Left colon (tissue), 2 donors: ENCODE results near the gene C4orf50. TPM values are rescaled to one million over a fixed set of nuclear protein-coding genes. Genes with fewer than 3 reads are reported as not detected.

ENCODE experiments used
- ATAC-seq: fragments of 200-7000 bp; cut with Tn5 transposase; one replicate; pipeline ENCODE4 v1.9.1; 2020; ENCODE audit warnings: mild to moderate bottlenecking, moderate library complexity
- DNase-seq, 2 donors: peaks; one replicate each; pipeline ENCODE4 v3.0.0-alpha.2; 2020
- intact Hi-C, 2 donors: fragments of 100-400 bp; cut with DNase I in 1 of 2; cut with micrococcal nuclease in 1 of 2; formaldehyde crosslinking; loops; one replicate each; pipeline versions ENCODE4 v1.11.2 to v1.14.0; 2022; cut with DNase I, micrococcal nuclease
- total RNA-seq, 2 donors: library from RNA; stranded (reverse); fragmentation: NEBNext Ultra II Directional; extraction: Animal tissue kit (Norgen Biotek cat#: 25700); gene quantifications; one replicate each; pipeline ENCODE4 v1.2.1, GENCODE V29; 2021
- donor health status: DM: no; HTN: no; CAD: no.
- donor health status: DM: yes; HTN: yes; CAD: no.

The C4orf50 gene
- total RNA-seq, 2 donors from 2014 or later = 0.09 TPM; not detected in 1

- DNase-seq (no peak), ATAC-seq (no peak)
- intact Hi-C loops = no loop called here
Observed at GRCh38 chr4:6046526-6047129, 28.4 kb upstream of the C4orf50 start.

- DNase-seq (no peak), ATAC-seq (no peak)
- intact Hi-C loops = no loop called here
Observed at GRCh38 chr4:6044805-6045204, 26.6 kb upstream of the C4orf50 start.

DNA sequence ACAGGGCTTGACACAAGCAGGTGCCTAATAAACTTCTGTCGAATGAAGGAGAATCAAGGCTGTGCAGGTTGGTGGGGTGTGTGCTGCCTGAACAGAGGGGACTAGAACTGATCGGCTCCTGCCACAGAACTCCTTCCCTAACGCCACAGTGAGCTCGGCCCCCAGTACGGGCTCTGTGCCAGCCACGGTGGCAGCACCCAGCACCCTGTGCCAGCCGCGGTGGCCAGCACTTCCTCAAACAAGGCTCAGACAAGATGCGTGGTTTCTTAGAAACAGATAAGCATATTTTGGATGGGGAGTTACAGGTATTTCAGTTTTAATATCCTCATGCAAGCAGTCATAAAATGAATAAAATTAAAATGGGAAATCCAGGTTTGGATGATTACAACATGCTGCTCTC is 26.0 kb upstream of the C4orf50 start:
- DNase-seq = no peak
- no peak for ATAC-seq
- intact Hi-C loops = no loop called here

DNA sequence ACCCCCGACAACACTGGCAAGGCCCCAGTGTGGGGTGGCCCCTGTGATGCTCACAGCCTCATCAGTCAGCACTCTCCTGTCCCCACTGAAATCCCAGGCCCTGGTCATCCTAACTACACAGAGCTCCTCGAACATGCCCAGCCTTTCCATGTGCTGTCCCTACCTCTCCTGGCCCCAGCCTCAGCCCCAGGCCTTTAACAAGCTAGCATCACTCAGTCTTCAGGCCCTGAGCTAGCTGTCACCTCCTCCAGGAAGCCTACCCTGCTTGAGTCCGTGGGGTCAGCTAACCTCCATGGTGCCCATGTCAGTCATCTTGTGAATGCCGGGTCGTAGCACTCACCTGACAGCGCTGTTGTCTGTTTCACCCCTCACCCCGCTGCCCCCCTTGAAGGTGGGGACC is 25.6 kb upstream of the C4orf50 start:
- ATAC-seq = no peak
- DNase-seq = no peak
- intact Hi-C loops = no loop called here

DNA sequence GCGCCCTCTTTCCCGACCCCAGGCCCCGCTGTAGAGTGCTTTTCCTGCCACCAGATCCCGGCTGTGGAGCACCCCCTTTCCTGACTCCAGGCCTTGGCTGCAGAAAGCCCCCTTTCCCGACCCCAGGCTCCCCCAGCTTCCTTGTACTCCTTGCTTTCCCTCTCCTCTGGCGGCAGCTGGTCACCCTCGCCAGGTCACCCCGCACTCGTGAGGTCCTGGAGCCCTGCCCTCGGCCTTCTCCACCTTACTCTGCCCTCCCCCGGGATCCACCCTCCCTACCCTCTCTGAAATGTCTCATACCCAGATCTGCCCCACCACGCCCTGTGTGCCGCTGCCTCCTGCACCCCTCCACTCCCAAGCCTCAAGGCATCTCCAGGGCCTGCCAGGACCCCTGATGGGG is 25.0 kb upstream of the C4orf50 start:
- DNase-seq (no peak), ATAC-seq (no peak)
- intact Hi-C loops = no loop called here

- intact Hi-C loops = no loop called here
- ATAC-seq (no peak), DNase-seq (no peak)
Observed at GRCh38 chr4:6042293-6043063, 24.2 kb upstream of the C4orf50 start.

GRCh38 chr4:6041800-6042199 is 23.6 kb upstream of the C4orf50 start:
- no peak for DNase-seq
- intact Hi-C loops = no loop called here
- no peak for ATAC-seq

GRCh38 chr4:6038711-6039110 is 20.5 kb upstream of the C4orf50 start:
- ATAC-seq = no peak
- DNase-seq = no peak
- intact Hi-C loops = no loop called here

GRCh38 chr4:6035786-6036185 is 17.6 kb upstream of the C4orf50 start:
- intact Hi-C loops = no loop called here
- DNase-seq = no peak
- no peak for ATAC-seq

DNA sequence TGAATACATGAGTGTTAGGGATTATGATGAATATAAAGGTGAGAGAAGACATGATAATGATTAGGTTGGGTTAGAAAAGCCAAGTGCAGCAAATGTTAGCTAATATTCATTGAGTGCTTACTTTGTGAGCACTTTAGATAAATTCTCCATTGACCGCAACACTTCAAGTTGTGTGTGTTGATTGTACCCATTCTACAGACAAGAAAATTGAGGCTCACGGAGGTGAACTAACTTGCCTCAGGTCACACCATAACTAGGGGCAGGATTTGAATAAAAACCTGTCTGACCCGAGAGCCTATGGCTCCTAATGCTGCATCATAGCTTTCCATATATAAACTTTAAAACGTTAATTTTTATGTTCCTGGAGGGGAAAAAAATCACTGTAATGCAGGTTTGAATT is 15.2 kb upstream of the C4orf50 start:
- intact Hi-C loops = no loop called here
- no peak for DNase-seq
- no peak for ATAC-seq

DNA sequence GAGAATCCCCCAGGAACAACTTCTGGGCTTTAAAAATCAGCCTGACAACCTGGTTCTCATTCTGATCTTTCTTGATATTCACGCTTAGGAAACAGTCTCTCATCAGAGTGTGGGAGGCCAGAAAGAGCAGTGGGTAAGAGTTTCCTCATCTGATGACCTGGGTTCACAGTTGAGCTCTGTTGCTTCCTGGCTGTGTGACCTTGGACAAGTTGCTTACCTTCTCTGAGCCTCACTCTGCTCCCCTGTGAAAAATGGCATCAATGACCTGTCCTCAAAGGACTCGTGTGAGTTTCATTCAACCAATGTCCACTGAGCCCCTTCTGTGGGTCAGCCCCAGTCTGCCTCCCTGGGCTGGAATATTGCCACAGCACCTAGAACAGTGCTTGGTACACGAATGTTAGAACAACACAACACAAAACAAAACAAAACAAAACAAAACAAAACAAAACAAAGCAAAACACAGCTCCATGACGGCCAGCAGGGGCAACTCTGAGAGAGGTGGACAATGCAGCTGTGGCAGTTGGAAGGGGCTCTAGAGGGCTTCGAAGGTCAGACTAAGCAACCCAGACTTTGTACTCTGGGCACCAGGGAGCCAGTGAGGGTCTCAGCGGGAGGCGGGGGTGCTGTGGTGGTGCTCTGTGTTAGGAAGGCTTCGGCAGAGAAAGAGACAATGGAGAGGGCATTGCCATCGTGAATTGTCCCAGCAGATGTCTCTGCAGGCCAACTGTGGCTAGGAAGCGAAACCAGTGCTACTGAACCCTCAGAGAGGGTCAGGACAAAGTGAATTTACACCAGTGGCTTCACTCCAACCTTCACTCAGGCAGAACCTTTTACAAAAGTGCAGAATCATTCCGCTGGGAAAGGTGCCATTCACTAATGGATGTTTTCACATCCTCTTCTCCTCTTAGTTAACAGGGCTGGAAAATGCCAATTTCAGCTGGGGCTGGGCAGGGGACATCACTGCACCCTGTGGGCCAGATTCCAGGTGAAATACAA is 14.3 kb upstream of the C4orf50 start:
- DNase-seq = no peak
- intact Hi-C loops = no loop called here
- no peak for ATAC-seq

DNA sequence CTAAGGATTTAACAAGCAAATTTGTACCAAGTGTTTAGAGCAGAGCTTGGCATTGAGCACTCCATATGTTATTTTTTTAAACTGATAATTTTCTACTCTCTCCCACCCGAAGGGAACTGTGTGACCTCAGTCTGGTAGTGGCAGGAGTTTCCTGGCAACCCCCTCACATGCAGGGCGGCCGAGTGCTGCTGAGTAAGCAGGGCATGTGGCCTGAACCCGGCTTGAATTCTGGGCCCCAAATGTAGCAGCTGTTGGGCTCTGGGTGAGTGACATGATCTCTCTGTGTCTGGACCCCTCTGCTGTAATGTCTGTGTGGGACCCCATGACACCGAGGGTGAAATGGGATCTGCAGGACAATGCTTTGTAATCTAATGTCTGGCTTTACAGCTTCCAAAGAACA is 13.6 kb upstream of the C4orf50 start:
- ATAC-seq (no peak), DNase-seq (no peak)
- intact Hi-C loops = no loop called here

- intact Hi-C loops = no loop called here
- no peak for ATAC-seq
Observed at GRCh38 chr4:6030679-6031078, 12.4 kb upstream of the C4orf50 start.

GRCh38 chr4:6029254-6029653 is 11.0 kb upstream of the C4orf50 start:
- no peak for DNase-seq
- intact Hi-C loops = no loop called here
- no peak for ATAC-seq

More at GRCh38 chr4:6030679-6031078, 12.4 kb upstream of the C4orf50 start:
- no peak for DNase-seq

DNA sequence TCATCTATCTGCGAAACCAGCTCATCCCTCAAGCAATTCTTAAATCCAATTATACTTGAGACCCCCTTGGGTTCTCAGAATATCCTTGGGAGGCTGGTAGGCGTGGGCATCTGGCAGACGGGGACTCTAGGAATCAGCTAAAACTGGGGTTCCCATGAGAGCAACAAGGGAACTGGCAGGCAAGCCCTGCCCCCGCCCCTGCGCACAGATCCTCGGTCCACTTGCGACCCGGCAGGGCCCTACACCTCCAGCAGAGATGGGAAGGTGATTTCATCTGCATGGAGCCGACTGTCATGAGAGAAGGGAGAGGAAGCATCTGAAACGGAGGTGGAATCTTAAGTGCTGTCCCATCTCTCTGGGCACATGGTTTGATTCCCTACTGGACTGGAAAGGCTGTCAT is 9.9 kb upstream of the C4orf50 start:
- intact Hi-C loops = no loop called here
- ATAC-seq = no peak

DNA sequence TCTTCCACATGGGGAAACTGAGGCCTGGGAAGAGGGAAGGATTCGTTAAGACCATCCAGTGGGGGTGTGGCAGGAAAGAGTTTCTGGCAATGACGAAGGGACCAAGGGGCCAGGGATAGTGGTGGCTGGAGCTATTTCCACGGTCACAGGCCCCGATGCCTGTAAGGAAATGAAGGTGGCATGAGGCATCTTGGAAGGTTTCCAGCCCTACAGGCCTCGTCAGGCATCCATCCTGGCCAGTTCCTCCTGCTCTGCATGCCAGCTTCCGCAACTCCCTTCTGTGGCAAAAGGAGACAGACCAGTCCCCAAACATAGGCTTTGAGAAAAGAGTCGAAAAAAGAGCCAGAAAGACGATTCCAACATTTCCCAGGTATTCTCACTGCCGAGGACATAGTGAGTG is 9.2 kb upstream of the C4orf50 start:
- DNase-seq = no peak
- ATAC-seq = no peak
- intact Hi-C loops = no loop called here

More for the DNA sequence above, 9.9 kb upstream of the C4orf50 start:
- no peak for DNase-seq

DNA sequence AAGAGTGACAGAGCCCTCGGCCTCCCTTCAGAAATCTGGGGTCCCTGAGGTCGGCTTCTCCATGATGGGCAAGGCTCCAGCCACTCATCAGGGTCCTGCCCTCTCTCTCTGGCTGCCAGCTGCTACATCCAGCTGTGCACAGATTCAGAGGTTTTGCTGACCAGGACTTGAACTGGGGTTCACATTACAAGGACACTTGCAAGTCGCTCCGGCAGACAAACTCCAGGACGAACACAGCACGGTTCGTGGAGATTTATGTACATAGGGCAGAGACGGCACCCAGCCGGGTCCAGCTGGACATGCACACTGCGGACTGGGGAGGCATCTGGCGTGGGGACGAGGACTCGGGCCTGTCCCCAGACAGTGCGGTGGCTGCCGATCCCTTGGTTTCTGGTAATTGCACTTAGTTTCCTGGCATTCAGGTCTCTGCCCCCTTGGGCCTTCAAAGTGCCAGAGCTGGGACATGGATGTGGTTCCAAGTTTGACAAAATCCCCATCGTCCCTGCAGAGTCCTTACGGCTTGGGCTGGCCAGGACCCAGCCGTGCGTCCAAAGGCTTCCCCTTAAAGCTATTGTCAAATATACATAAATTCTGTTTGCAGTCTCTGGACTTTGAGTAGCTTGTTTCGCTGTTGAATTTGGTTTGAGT is 6.2 kb upstream of the C4orf50 start:
- ATAC-seq = no peak
- DNase-seq = no peak
- intact Hi-C loops = no loop called here

- no peak for ATAC-seq
- intact Hi-C loops = no loop called here
- no peak for DNase-seq
Observed at GRCh38 chr4:6023731-6024130, 5.5 kb upstream of the C4orf50 start.

DNA sequence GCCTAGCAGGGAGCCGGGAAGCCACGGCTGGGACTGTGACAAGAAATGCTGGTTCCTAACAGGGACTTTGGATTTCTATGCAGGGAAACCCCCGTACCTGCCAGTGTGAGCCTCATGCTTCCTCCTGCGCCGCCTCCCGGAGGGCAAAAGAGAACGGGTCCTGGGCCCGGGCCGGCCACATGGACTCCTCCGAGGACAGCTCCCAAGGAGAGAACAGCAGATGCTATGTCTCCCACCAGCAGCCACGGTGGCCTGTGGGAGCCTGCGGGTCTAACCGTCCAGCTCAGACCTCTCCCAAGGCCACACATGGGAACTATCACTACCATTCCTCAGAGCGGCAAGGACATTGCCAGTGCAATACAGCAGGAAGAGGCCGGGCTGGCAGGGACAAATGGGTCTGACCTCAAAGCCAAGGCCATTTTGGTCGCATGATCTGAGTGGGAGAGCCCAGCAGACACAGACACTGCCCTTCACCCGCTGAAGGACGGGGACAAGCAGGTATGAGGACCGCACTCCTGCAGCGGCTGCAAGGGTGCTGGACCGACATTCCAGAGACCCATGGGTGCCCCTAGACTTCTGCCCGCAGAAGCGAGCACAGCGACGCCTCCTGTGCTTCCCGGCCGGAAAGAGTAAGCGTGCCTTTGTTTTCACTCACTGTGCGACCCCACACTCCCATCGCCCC is 4.5 kb upstream of the C4orf50 start:
- intact Hi-C loops = no loop called here
- ATAC-seq (no peak), DNase-seq (no peak)
